ENCODE results near the gene CLDN2.

DNA sequence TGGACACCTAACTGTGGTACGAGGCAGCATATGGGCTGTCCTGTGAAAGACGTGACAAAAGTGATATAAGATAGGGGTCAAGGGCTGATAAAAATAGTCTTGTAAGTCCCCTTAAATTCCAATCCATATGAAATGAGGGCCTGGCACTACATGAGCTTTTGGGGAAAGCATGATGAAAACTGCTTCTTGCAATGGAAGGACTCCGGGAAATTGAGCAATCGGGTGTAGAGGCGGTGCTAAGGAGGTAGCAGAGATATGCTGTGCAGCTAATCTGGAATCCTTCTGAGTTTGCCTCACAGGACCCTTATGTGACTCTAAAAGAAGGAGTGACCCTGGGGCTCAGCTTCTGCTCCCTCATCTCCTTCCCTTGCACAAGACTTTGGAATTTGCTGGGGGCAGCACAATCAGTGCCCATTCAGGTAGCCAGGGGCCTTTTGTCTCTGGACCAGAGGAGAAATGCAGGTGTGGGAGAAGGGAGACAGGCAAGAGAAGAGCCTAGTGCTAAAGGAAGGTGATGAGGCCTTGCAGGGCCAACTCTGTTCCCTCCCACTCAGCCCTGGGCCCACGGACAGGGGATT lies 12.8 kb downstream of the CLDN2 start:
- TF ChIP-seq, protein P1, sequence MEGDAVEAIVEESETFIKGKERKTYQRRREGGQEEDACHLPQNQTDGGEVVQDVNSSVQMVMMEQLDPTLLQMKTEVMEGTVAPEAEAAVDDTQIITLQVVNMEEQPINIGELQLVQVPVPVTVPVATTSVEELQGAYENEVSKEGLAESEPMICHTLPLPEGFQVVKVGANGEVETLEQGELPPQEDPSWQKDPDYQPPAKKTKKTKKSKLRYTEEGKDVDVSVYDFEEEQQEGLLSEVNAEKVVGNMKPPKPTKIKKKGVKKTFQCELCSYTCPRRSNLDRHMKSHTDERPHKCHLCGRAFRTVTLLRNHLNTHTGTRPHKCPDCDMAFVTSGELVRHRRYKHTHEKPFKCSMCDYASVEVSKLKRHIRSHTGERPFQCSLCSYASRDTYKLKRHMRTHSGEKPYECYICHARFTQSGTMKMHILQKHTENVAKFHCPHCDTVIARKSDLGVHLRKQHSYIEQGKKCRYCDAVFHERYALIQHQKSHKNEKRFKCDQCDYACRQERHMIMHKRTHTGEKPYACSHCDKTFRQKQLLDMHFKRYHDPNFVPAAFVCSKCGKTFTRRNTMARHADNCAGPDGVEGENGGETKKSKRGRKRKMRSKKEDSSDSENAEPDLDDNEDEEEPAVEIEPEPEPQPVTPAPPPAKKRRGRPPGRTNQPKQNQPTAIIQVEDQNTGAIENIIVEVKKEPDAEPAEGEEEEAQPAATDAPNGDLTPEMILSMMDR (IDR thresholded peaks at IDR 0.05): no peak
- no peak for TF ChIP-seq EP300 (IDR thresholded peaks at IDR 0.05)
- TF ChIP-seq POLR2A (IDR thresholded peaks at IDR 0.05): no peak

Measured in tibial nerve (tissue), 4 donors.